Iris pigment epithelial cell (primary cell): ENCODE data around the gene LRRFIP2.

ENCODE experiments used
- DNase-seq: peaks from one replicate; pipeline ENCODE4 v3.0.0-alpha.2; 2011; ENCODE audit warnings: low read depth

The LRRFIP2 gene

DNA sequence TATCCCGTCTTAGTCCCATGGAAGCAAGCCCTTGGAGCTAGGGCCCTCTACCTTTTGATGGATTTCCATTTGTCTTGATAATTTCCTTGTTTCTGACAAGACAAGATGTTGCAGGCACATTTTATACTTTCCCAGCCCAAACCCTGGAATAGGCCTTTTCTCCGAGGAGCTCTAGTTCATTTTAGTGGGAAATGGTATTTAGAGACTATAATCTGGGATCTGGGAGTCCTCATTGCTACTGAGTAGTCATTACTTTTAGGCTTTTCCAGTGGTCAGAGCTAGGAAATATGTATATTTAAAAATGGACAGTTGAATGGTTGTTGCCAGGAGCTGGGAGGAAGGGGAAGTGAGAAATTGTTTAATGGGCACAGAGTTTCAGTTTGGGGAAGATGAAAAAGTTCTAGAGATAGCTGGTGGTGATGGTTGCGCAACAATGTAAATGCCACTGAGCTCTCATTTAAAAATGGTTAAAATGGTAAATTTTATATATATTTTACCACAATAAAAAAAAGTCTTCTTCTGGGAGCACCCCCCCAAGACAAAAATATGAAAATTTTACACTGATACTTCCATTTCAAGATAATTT, 149.5 kb downstream of the LRRFIP2 start:
- no peak for DNase-seq

DNA sequence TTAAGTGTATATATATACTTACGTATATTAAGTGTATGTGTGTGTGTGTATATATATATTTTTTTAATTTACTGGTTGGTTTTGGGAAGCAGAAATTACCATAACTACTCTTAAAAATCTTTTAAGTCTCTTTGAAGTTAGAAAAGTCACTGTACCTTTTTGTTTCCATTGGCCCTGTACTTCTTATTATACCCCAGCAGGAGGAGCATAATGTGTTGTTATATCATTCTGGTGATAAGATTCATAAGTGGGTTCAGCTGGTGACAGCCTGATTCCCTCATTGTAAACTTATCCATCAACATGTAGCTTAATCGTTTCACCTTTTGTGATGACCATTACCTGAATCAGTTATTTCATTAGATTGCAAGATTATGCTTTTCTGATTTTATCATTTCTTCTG, 150.3 kb downstream of the LRRFIP2 start:
- DNase-seq = peak; percentile 27

DNA sequence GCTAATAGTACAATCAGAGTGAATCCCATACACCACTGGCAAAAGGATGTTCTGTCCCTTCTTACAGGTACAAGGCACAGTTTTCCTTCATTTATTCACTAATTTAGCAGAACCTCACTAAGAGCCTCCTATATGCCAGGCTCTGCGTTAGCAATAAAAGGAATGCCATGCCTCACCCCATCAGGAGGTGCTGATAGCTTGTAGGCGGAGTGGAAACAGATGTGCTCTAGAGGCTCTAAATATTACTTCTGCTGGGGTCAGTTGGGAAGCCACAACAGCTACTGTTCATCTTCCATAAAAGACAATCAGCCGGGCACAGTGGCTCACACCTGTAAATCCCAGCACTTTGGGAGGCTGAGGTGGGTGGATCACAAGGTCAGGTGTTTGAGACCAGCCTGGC, 156.7 kb downstream of the LRRFIP2 start:
- no peak for DNase-seq

DNA sequence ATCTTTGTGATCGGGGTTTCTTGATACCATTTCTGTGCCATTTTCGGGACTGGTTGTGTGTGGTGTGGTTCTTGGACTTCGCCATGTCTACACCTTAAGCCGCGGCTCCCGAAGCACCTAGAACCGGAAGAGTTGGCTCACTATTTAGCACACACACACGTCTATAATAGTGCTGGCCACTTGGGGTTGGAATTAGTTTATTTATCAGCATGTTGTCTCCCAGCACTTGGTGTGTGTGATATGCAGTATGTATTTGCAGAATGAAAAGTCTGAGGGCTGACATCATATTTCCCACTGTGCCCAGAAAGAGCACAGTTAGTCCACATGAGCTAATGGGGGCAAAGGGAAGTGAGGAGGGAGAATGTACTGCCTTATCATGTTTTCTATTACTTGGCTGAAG, 157.5 kb downstream of the LRRFIP2 start:
- no peak for DNase-seq

DNA sequence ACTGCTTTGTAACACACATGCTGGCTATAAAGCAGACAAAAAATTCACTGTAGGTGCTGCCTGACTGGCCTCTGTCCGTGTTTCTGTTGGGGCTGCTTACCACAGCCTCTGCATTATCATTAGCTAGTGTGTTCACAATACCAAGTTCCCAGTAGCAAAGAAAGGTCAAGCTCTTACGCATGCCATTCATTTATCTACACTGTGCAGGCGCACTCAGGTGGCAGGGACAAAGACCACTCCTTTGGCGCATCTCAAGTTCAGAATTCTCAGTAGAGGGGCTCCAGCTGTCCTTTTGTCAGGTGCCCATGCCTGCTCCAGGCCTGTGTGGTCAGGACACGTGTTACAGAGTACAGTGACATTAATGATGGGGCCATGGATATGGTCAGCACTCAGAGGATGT, 158.7 kb downstream of the LRRFIP2 start:
- DNase-seq = no peak

DNA sequence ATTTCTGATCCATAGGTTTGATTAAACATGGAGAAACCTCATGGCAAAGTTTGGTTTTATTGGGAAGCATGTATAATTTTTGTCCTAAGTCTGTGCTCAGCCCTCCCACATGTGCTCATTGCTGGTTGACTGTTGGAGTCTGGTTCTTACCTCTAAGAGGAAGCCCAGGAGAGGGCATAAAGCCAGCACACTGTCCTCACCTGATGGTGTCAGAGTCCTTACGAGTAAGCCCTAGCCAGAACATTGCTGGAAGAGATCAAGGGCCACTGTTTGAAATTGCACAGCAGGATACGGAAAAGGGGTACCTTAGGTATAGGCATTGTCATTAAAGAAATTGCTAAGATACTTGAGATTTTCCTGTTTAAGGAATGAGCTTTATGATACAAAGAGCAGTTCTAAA, 159.8 kb downstream of the LRRFIP2 start:
- no peak for DNase-seq
